Stimulated activated CD8-positive, alpha-beta memory T cell treated with anti-CD3 and anti-CD28 coated beads, Interleukin-4, amount 100 ng/mL, for 4 hours (primary cell): Measurements from ENCODE around the gene AKAP9.
"Not testable (repeated sequence)": the region's sequence is repeated elsewhere in the genome, so short reads cannot be mapped to it uniquely, and the experiment has no call there.

Experiments used
- DNase-seq, 2 donors: peaks; one replicate each; pipeline ENCODE4 v3.0.0-alpha.2; 2020; ENCODE audit warnings: low read depth in 2 of 2, low spot score in 1 of 2

The AKAP9 gene

DNA sequence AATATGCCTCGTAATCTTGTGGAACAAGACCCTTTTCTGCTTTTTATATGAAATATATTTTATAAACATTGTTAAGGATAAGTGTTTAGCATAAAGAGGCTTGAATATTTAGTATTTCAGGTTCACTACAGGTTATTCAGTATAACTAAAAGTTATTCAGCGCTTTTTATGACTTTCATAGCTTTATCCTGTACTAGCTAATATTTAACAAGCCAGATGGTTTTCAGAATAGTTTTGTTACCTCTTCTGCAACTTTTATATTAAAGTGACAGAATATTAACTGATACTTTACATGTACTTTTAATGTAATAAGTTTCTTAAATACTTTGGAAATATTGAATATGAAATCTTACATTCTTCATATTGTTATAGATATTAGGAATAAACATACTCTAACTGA lies 118.2 kb downstream of the AKAP9 start:
- DNase-seq: no peak

GRCh38 chr7:92061154-92061553 lies 120.5 kb downstream of the AKAP9 start:
- DNase-seq: no peak

GRCh38 chr7:92064438-92065029 lies 123.9 kb downstream of the AKAP9 start:
- DNase-seq: no peak

DNA sequence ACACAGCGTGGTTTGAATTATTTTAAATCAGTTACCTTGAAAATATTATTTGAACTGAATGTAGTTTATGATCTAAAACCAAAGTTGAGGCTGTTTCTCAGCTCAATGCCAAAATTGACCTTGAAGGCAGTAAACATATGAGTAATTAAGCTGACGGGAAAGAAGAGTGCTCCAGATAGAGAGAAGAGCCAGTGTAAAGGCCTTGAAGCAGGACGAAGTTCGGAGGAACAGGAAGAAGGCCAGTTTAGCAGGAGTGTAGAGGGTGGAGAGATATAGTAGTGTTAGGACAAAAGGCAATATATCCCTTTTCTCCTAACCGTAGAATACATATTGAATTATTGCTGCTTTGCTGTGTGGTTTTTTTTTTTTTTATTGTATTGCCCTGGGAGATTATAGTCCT lies 130.4 kb downstream of the AKAP9 start:
- DNase-seq: no peak

DNA sequence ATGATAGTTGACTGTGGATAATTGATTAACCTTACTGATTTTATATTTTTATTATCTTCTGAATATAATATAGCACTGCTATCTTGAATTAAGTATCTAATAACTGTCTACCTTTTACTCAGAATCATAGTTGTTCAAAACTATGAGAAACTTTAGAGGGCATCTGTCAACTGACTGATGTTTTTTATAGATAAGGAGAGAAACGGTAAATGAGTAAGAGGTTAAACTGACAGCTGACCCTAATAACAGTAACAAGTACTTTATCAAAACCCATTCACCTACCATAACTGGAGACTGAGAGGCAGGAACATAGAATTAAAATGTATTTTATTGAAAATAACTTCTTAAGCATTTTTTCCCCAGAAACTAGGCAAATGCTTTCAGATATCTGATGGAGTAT lies 131.5 kb downstream of the AKAP9 start:
- no peak for DNase-seq

- no peak for DNase-seq
These were observed 132.0 kb downstream of the AKAP9 start for GRCh38 chr7:92072708-92073107.

GRCh38 chr7:92075455-92076158 lies 134.9 kb downstream of the AKAP9 start:
- DNase-seq: no peak

- no peak for DNase-seq
These were observed 135.8 kb downstream of the AKAP9 start for GRCh38 chr7:92076509-92076908.

DNA sequence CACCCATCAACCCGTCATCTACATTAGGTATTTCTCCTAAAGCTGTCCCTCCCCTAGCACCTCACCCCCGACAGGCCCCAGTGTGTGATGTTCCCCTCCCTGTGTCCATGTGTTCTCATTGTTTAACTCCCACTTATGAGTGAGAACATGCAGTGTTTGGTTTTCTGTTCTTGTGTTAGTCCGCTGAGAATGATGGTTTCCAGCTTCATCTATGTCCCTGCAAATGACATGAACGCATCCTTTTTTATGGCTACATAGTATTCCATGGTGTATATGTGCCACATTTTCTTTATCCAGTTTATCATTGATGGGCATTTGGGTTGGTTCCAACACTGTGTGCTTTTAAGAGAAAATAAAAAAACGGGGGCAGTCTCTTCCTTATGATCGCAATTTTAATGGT lies 143.3 kb downstream of the AKAP9 start:
- not testable (repeated sequence) for DNase-seq

DNA sequence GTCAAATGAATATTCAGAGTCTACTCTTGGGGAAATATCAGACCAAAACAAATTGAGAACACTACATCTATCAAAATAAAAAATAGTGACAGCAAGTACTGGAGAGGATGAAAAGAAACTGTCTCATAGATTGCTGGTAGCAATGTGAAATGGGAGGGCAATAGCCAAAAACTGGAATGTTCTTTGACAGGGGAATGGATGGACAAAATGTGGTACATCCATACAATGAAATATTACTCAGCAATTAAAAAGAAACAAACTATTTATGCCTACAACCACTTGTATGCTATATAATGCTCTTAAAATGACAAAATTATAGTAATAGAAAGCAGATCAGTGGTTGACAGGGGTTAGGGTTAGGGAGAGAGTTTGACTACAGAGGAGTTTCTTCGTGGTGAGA lies 147.6 kb downstream of the AKAP9 start:
- DNase-seq: no peak

DNA sequence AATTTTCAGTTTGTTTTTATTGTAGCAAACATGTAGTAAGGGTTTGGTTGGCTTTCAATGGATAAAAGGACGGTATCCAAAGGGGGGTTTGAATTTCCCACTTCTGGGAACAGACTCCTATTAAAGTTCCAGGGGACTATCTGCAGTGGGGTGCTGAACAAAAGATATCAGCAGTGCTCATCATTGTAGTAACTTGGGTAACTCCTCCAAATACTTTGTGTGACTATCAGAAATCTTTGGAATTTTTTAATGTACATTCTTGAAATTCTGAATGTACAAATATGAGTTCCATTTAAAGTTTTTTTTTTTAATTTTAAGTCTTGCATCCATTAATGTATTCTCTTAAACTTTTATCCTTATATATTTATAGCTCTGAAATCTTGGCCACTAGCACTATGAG lies 151.5 kb downstream of the AKAP9 start:
- no peak for DNase-seq

DNA sequence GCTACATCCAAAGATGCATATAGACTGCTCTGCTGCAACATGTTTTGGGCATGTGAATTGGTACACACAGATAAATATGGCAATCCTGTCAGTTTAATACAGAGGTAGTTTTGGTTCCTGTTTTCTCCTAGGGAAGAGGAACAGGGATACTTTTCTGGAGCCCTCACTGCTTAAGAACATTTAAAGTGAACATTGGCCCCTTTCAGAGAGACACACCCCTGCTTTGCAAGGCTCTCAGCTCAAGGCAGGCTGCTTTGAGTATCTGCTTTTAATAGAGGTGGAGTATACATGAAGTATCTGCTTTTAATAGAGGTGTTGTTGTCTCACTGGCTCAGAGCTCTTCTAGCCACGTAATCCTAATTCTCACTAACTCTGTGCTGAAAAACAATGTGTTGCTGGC lies 154.7 kb downstream of the AKAP9 start:
- no peak for DNase-seq

DNA sequence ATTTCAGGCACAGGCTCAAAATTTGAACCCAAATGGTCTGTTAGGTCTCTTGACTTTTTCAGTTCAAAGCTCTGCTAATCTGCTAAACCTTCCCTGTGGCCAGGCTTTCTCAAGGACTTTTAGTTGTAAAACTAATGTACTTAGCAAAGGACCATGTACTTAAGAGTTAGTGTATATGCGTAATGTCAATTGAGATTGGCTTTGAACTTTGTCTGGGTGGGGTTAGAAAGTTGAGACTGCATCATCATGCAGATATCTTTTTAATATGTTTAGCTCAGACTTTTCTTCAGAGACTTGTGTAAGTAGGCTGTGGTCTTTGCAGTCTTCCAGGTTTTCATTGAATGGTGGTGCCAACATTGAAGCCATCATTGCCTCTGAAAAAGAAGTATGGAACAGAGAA lies 159.9 kb downstream of the AKAP9 start:
- no peak for DNase-seq

DNA sequence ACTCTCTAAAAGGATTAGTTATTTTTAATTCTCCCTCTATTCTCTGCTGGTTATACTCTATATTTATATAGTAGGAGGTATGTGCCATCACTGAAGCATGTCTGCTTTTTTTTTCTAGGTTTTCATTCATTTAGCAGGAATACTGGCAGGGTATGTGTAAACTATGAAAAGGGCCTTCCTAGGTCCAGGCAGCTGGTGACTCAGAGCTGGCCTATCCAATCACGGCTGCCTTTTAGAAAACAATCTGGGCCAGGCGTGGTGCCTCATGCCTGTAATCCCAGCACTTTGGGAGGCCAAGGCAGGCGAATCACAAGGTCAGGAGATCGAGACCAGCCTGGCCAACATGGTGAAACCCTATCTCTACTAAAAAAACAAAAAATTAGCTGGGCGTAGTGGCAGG lies 162.2 kb downstream of the AKAP9 start:
- DNase-seq: not testable (repeated sequence)

DNA sequence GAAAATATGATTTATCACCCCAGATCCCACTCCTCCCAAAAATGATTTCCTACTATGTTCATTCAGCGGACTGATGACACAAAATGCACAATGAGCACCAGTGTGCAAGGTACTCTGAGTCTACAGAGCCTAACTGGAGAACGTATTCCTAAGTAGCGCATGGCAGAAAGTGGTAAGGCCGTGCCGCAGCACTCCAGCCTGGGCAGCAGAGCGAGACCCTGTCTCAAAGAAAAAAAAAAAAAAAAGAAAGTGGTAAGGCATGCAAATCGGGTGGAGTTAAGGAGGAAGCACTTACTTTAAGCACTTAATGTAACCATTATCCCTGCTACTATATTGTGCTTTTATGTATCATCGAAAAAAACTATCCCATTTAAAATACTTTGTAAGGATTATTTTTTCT lies 168.2 kb downstream of the AKAP9 start:
- no peak for DNase-seq

GRCh38 chr7:92110857-92111256 lies 170.2 kb downstream of the AKAP9 start:
- no peak for DNase-seq

- DNase-seq: no peak
These were observed 175.2 kb downstream of the AKAP9 start for GRCh38 chr7:92115821-92116220.

DNA sequence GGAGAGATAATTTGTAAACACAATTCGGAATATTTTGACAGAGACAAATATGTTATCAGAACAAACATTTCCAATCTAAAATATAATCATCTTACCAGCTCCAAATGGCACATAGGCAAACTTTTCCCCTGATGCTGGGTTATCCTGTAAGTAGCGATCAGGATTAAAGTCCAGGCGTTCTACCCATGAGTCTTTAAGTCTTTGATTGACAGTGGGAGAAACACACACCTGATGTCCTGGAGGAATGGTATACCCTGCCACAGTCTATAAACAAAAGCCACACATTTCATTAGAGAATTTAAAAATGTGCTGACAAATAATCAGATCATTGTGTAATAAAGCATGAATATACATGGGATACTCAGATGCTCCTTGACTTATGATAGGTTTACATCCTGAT lies 176.3 kb downstream of the AKAP9 start:
- DNase-seq: no peak

DNA sequence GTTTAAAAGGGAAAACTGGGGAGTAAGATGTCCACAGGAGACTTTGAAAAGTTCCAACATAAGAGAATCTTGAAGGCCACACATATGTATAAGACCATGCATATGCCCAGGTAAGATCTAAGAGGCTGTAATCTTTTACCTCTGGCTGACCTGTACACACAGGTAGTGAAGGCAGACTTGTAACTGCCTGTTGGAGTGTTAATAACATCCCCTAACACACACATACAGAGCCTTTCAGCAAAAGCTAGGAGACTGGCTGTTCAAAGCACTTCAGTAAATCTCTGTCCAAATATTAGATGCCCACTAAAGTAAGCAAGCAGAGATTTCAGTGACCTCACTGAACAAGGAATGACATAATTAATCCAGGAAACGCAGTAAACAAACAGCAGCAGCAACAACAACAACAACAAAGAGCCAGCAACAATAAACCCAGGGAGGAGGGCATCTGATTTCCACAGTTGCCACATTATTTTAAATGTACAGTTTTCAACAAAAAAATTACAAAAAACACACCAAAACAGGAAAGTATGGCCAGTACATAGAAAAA lies 178.6 kb downstream of the AKAP9 start:
- no peak for DNase-seq

DNA sequence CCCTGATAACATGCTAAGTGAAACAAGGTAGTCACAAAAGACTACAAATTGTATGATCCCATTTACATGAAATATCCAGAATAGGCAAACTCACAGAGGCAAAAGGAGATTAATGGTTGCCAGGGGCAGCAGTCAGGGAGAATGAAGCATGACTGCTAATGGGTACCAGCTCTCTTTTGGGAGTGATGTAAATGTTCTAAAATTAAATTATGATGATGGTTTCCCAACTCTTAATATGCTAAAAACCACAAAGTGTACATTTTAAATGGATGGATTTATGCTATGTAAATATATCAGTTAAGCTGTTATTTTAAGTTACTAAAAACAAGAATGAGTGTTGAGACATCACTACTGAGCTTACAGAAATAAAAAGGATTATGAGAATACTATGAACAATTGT lies 181.0 kb downstream of the AKAP9 start:
- DNase-seq: no peak

DNA sequence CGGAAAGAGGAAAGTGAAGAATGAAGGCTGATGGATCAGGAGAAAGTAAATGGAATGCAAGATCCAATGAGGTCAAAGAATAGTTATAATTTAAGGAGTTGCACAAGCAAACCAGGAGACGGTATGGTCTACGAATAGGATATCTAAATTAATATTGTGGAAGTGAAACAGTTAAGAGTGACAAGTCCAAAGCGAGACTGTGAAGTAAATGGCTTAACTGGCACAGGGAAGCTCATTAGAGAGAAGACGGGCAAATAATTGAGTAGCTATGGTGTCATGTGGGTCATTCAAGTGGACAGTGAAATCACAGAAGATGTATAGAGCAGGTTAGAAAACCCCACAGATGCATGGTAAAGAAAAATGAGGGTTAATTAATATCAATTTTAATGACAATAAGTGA lies 190.4 kb downstream of the AKAP9 start:
- DNase-seq: no peak

GRCh38 chr7:92131764-92132330 lies 191.2 kb downstream of the AKAP9 start:
- no peak for DNase-seq
